IMR-90 (cell line): ENCODE measurements around the gene ACP6. TPM values are rescaled to one million over a fixed set of nuclear protein-coding genes. Genes with fewer than 3 reads are reported as not detected.

Experiments used
- ATAC-seq: fragments of 200-7000 bp; cut with Tn5 transposase; 2 replicates; pipeline ENCODE4 v1.9.1; 2020; ENCODE audit warnings: low read depth, mild to moderate bottlenecking, moderate library complexity
- BruUV-seq: library from RNA; stranded (reverse); fragments of 400-500 nt; replicated peaks from 2 replicates; lab custom pipeline; 2021; lab: Mats Ljungman, UMichigan
- CTCF ChIA-PET: fragments of 300-600 bp; formaldehyde crosslinking; extraction: SDS; loops from one replicate; lab custom pipeline; 2021; ENCODE audit warnings: antibody characterized with exemption; lab: Yijun Ruan, JAX
- POLR2A ChIA-PET: fragments of 300-600 bp; sonication (Branson Sonifier 250); formaldehyde crosslinking; loops from one replicate; lab custom pipeline; 2022; ENCODE audit warnings: antibody characterized with exemption; ENCODE audit not compliant: unreplicated experiment; lab: Charles Lee
- DNase-seq: peaks from one replicate; pipeline ENCODE4 v3.0.0; 2013
- H2AFZ ChIP-seq: replicated peaks from 2 replicates; pipeline ENCODE3; 2013; ENCODE audit warnings: low read length, mild to moderate bottlenecking; ENCODE audit not compliant: poor library complexity
- H2AK5ac ChIP-seq: 2 replicates; pipeline ENCODE4 v1.6.1; 2013; ENCODE audit warnings: low read depth, low read length, inconsistent platforms
- H2AK9ac ChIP-seq: replicated peaks from 2 replicates; pipeline ENCODE3; 2013; ENCODE audit warnings: mild to moderate bottlenecking, low read depth, low read length, moderate library complexity; ENCODE audit not compliant: poor library complexity
- H2BK120ac ChIP-seq: 2 replicates; pipeline ENCODE4 v1.6.1; 2013; ENCODE audit warnings: low read depth, low read length, inconsistent platforms
- H2BK15ac ChIP-seq: 3 replicates; pipeline ENCODE4 v1.6.1; 2013; ENCODE audit warnings: low read depth, low read length, inconsistent platforms
- H2BK20ac ChIP-seq: 2 replicates; pipeline ENCODE4 v1.6.1; 2013; ENCODE audit warnings: low read depth, mild to moderate bottlenecking, inconsistent platforms, low read length, moderate library complexity
- H2BK5ac ChIP-seq: 2 replicates; pipeline ENCODE4 v1.6.1; 2013; ENCODE audit warnings: mild to moderate bottlenecking, low read depth, low read length, inconsistent platforms; ENCODE audit not compliant: poor library complexity, severe bottlenecking
- H3K14ac ChIP-seq: replicated peaks from 2 replicates; pipeline ENCODE4 v1.6.1; 2013; ENCODE audit warnings: low read depth, low read length, inconsistent platforms
- H3K18ac ChIP-seq: 2 replicates; pipeline ENCODE4 v1.6.1; 2013; ENCODE audit warnings: low read depth, low read length, control low read depth
- H3K23ac ChIP-seq: 2 replicates; pipeline ENCODE4 v1.6.1; 2013; ENCODE audit warnings: low read depth, low read length, inconsistent platforms
- H3K27ac ChIP-seq: 2 replicates; pipeline ENCODE4 v1.5.1; 2013; ENCODE audit warnings: mild to moderate bottlenecking, control low read depth, low read length; ENCODE audit not compliant: insufficient read depth
- H3K27me3 ChIP-seq: 2 replicates; pipeline ENCODE4 v1.6.1; 2013; ENCODE audit warnings: low read length; ENCODE audit not compliant: control insufficient read depth, insufficient read depth
- H3K36me3 ChIP-seq: 2 replicates; pipeline ENCODE4 v1.6.1; 2013; ENCODE audit warnings: low read length, mixed read lengths; ENCODE audit not compliant: control insufficient read depth, insufficient read depth
- H3K4ac ChIP-seq: 2 replicates; pipeline ENCODE4 v1.6.1; 2013; ENCODE audit warnings: low read depth, low read length, inconsistent platforms
- H3K4me1 ChIP-seq: 2 replicates; pipeline ENCODE4 v1.6.1; 2013; ENCODE audit warnings: low read length, mixed read lengths; ENCODE audit not compliant: control insufficient read depth, insufficient read depth
- H3K4me2 ChIP-seq: 2 replicates; pipeline ENCODE4 v1.6.1; 2013; ENCODE audit warnings: low read depth, mild to moderate bottlenecking, control low read depth, low read length, moderate library complexity
- H3K4me3 ChIP-seq: 2 replicates; pipeline ENCODE4 v1.5.1; 2013; ENCODE audit warnings: low read depth, mild to moderate bottlenecking, control low read depth, low read length, moderate library complexity; ENCODE audit not compliant: insufficient read depth
- H3K56ac ChIP-seq: 2 replicates; pipeline ENCODE4 v1.6.1; 2013; ENCODE audit warnings: low read length, inconsistent platforms; ENCODE audit not compliant: insufficient read depth; ENCODE audit errors: extremely low read depth
- H3K79me1 ChIP-seq, 2 experiments: 2 replicates each; pipeline ENCODE4 v1.6.1; 2013; ENCODE audit warnings: low read length in 2 of 2, inconsistent platforms in 1 of 2, low read depth in 1 of 2
- H3K9ac ChIP-seq: 2 replicates; pipeline ENCODE4 v1.6.1; 2013; ENCODE audit warnings: low read depth, low read length, control low read depth
- H3K9me1 ChIP-seq: 2 replicates; pipeline ENCODE4 v1.6.1; 2013; ENCODE audit warnings: low read length, inconsistent platforms; ENCODE audit not compliant: insufficient read depth
- H3K9me3 ChIP-seq: 2 replicates; pipeline ENCODE4 v1.6.1; 2013; ENCODE audit warnings: low read length; ENCODE audit not compliant: control insufficient read depth, insufficient read depth
- H4K20me1 ChIP-seq: 2 replicates; pipeline ENCODE4 v1.6.1; 2013; ENCODE audit warnings: low read length, inconsistent platforms; ENCODE audit not compliant: insufficient read depth
- H4K5ac ChIP-seq: 2 replicates; pipeline ENCODE4 v1.6.1; 2013; ENCODE audit warnings: mild to moderate bottlenecking, low read depth, low read length, control low read depth
- H4K8ac ChIP-seq, 2 experiments: 2 replicates each; pipeline ENCODE4 v1.6.1; 2013; ENCODE audit warnings: low read depth in 2 of 2, low read length in 2 of 2, control low read depth in 1 of 2, inconsistent platforms in 1 of 2
- H4K91ac ChIP-seq: 2 replicates; pipeline ENCODE4 v1.6.1; 2013; ENCODE audit warnings: low read depth, low read length, inconsistent platforms; ENCODE audit not compliant: insufficient read depth
- BHLHE40 ChIP-seq: fragments of 150-350 bp; IDR thresholded peaks from 2 replicates; pipeline ENCODE4 v1.6.1; 2016; ENCODE audit warnings: mild to moderate bottlenecking, low read depth, low read length
- CEBPB ChIP-seq: IDR thresholded peaks from 2 replicates; pipeline ENCODE4 v1.6.1; 2012; ENCODE audit warnings: low read depth, low read length, improper control_type of control experiment
- MAFK ChIP-seq: IDR thresholded peaks from 2 replicates; pipeline ENCODE4 v1.6.1; 2012; ENCODE audit warnings: low read depth, low read length, improper control_type of control experiment
- POLR2A ChIP-seq: IDR thresholded peaks from 2 replicates; pipeline ENCODE4 v1.6.1; 2012; ENCODE audit warnings: mild to moderate bottlenecking, low read depth, low read length
- RAD21 ChIP-seq: IDR thresholded peaks from 2 replicates; pipeline ENCODE4 v1.6.1; 2012; ENCODE audit warnings: low read length, improper control_type of control experiment
- SMC3 ChIP-seq: fragments of 150-350 bp; IDR thresholded peaks from 2 replicates; pipeline ENCODE4 v1.6.1; 2016; ENCODE audit warnings: low read depth, mild to moderate bottlenecking, antibody characterized with exemption, low read length, moderate library complexity
- WGBS, 2 experiments: methylation state at CpG; one replicate each; pipeline versions ENCODE4 v1.1.5 to v1.1.7; 2013; ENCODE audit warnings: missing lambda C conversion rate in 2 of 2; ENCODE audit not compliant: insufficient read length in 1 of 2; ENCODE audit errors: extremely low coverage in 2 of 2; 5-methylcytosine and 5-hydroxymethylcytosine counted together
- dilution Hi-C: fragments of 300-500 bp; cut with HindIII; formaldehyde crosslinking; loops from one replicate; pipeline ENCODE4 v1.14.3; 2018; ENCODE audit warnings: low sequenced_read_pairs; ENCODE audit not compliant: unreplicated experiment
- in situ Hi-C: fragments of 300-500 bp; cut with MboI; formaldehyde crosslinking; loops from 3 replicates; pipeline ENCODE4 v1.14.3; 2019; ENCODE audit warnings: low sequenced_read_pairs, inconsistent platforms, mixed read lengths
- intact Hi-C: fragments of 100-400 bp; cut with micrococcal nuclease; formaldehyde crosslinking; loops from 2 replicates; pipeline ENCODE4 v1.10.0; 2022
- polyA plus RNA-seq, 3 experiments: library from polyadenylated mRNA; depleted of rRNA; stranded (reverse); fragments of >200 nt; gene quantifications; 2 replicates each; pipeline ENCODE4 v1.2.3, GENCODE V29; 2012; ENCODE audit warnings: low replicate concordance in 1 of 3
- total RNA-seq: library from RNA; depleted of rRNA; stranded (reverse); fragments of >200 nt; gene quantifications from 2 replicates; pipeline ENCODE4 v1.2.3, GENCODE V29; 2012
- TF ChIP-seq, protein P1 (sequence below): conservative IDR thresholded peaks from 2 replicates; pipeline ENCODE4 v1.5.1; 2012; ENCODE audit warnings: mild to moderate bottlenecking, low read depth, low read length, improper control_type of control experiment

The ACP6 gene
- total and polyA plus RNA-seq, 2 of the 4 experiments (the other 2 are of a cell fraction), result 2.5 to 8.2 TPM

DNA sequence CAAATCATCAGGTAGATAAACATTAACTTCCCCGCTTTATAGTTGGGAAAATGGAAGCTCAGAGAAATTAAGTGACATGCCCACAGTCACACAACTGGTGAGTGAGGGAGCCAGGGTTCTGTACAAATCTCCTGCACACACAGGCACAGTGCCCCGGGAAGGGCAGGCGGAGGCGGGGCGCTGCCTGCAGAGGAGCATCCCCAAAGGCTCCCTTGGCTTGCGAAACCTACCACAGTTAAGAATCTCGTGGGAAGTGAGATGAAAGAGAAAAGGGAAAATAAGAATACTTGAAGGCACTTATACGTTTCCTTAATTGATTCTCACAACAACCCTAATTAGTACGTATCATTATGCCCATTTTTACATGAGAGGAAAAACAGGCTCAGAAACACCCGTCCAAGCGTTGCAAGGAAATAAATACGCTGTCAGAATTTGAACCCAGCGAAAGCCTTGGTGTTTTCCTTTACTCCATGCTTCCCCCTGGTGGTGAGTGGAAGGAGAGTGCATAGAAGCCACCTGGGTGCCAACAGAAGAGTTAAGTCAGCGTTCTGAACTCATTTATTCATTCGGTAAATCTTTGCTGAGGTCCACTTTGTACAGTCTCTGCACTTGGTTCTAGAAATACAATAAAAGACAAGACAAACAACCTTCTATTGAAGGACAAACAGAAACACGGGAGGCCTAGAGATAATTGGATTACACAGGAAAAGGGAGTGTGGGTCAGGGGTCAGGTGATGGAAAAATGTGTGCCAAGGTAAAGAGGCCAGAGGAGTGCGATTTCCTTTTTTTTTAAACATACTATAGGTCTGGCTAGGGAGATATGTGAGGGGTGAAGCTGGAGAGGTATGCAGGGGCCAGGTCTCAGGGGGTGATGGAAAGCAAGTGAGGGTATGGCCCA lies 28.4 kb downstream of the ACP6 start:
- no peaks in the 10 kb centered on the region for H3K9me3 ChIP-seq
- H3K79me1 ChIP-seq, result no peaks in the 10 kb centered on the region
- H3K4me2 ChIP-seq, result no peak overlapping the region
- H3K23ac ChIP-seq, result no peak overlapping the region
- no peak overlapping the region for H2BK20ac ChIP-seq
- peak overlapping the region; percentile 46 for H2AFZ ChIP-seq
- peak; percentile 42 for DNase-seq
- no peak overlapping the region for H2AK5ac ChIP-seq
- H2BK120ac ChIP-seq, result no peak overlapping the region
- intact Hi-C loops, result loop anchor here (1.0 kb wide), 1 partner anchor 369 kb away; no protein-coding TSS in a partner anchor
- TF ChIP-seq SMC3, result peak; percentile 54
- TF ChIP-seq BHLHE40, result no peak
- TF ChIP-seq, protein P1, sequence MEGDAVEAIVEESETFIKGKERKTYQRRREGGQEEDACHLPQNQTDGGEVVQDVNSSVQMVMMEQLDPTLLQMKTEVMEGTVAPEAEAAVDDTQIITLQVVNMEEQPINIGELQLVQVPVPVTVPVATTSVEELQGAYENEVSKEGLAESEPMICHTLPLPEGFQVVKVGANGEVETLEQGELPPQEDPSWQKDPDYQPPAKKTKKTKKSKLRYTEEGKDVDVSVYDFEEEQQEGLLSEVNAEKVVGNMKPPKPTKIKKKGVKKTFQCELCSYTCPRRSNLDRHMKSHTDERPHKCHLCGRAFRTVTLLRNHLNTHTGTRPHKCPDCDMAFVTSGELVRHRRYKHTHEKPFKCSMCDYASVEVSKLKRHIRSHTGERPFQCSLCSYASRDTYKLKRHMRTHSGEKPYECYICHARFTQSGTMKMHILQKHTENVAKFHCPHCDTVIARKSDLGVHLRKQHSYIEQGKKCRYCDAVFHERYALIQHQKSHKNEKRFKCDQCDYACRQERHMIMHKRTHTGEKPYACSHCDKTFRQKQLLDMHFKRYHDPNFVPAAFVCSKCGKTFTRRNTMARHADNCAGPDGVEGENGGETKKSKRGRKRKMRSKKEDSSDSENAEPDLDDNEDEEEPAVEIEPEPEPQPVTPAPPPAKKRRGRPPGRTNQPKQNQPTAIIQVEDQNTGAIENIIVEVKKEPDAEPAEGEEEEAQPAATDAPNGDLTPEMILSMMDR, result peak; percentile 67
- no peak for TF ChIP-seq POLR2A
- peak; percentile 57 for TF ChIP-seq RAD21
- no peak for TF ChIP-seq CEBPB
- peak; percentile 38; the same call in 1 of the 2 replicates for TF ChIP-seq MAFK
- no peak overlapping the region for H2BK5ac ChIP-seq
- H4K91ac ChIP-seq, result no peak overlapping the region
- no peak overlapping the region for H2BK15ac ChIP-seq
- H4K20me1 ChIP-seq, result no peaks in the 10 kb centered on the region
- H3K18ac ChIP-seq, result no peak overlapping the region
- WGBS, 2 experiments, result no CpG with 5 or more reads among the region's 17 CpGs
- no peak overlapping the region for H3K4me3 ChIP-seq
- dilution Hi-C loops, result no loop called here
- H3K36me3 ChIP-seq, result no peaks in the 10 kb centered on the region
- no peak overlapping the region for H3K9ac ChIP-seq
- in situ Hi-C loops, result no loop called here
- H3K4ac ChIP-seq, result no peak overlapping the region
- H3K27me3 ChIP-seq, result no peaks in the 10 kb centered on the region
- no peaks in the 10 kb centered on the region for H3K9me1 ChIP-seq
- H3K27ac ChIP-seq, result no peak overlapping the region
- H3K56ac ChIP-seq, result no peak overlapping the region
- ChIA-PET CTCF (interaction anchor here (0.5 to 1.1 kb wide), 3 partner anchors 60 to 602 kb away, joined by 3 to 4 read pairs (median 3); no protein-coding TSS in a partner anchor), POLR2A (no interaction called here)
- BruUV-seq, result no TSS peak
- H4K8ac ChIP-seq, result no peak overlapping the region
- ATAC-seq, result peak; percentile 53; the same call in 1 of the 2 replicates
- H3K14ac ChIP-seq, result no peak overlapping the region
- no peak overlapping the region for H2AK9ac ChIP-seq
- H3K4me1 ChIP-seq, result no peaks in the 10 kb centered on the region
- no peak overlapping the region for H4K5ac ChIP-seq
